GM23338 (cell line): ENCODE data around the gene GLS.

Experiments
- CREB1 ChIP-seq: fragments of 250-450 bp; sonication (Bioruptor Pico); IDR thresholded peaks from 2 replicates; pipeline ENCODE4 v1.5.0; 2020; ENCODE audit warnings: low read depth, mild to moderate bottlenecking, moderate library complexity
- CTCF ChIP-seq, 2 experiments: fragments of 200-600 bp in 1 of 2; sonication (generic) in 1 of 2; conservative IDR thresholded peaks; 2 replicates each; pipeline versions ENCODE4 v1.5.1 to v1.6.1; 2016 to 2017; ENCODE audit warnings: antibody characterized with exemption in 2 of 2, low read depth in 2 of 2, mild to moderate bottlenecking in 2 of 2, moderate library complexity in 1 of 2
- EZH2 ChIP-seq: fragments of 200-600 bp; sonication (generic); IDR thresholded peaks from one replicate; pipeline ENCODE4 v1.8.0; 2017; ENCODE audit warnings: antibody characterized with exemption, mild to moderate bottlenecking, low read depth; ENCODE audit not compliant: unreplicated experiment
- EZH2phosphoT487 ChIP-seq: fragments of 200-600 bp; sonication (generic); IDR thresholded peaks from one replicate; pipeline ENCODE4 v1.8.1; 2018; ENCODE audit warnings: antibody characterized with exemption; ENCODE audit not compliant: unreplicated experiment
- POLR2AphosphoS5 ChIP-seq: IDR thresholded peaks from 2 replicates; pipeline ENCODE4 v1.6.1; 2016; ENCODE audit warnings: antibody characterized with exemption, low read depth
- REST ChIP-seq: IDR thresholded peaks from one replicate; pipeline ENCODE4 v1.6.1; 2018; ENCODE audit warnings: antibody characterized with exemption; ENCODE audit not compliant: unreplicated experiment
- STAT1 ChIP-seq: IDR thresholded peaks from one replicate; pipeline ENCODE4 v1.6.1; 2016; ENCODE audit warnings: antibody characterized with exemption; ENCODE audit not compliant: unreplicated experiment
- ZNF331 ChIP-seq: fragments of 250-450 bp; sonication (Bioruptor Pico); IDR thresholded peaks from 2 replicates; pipeline ENCODE4 v1.5.0; 2020; ENCODE audit warnings: low read depth, mild to moderate bottlenecking, moderate library complexity

- TF ChIP-seq EZH2: no peak
- no peak for TF ChIP-seq CTCF (conservative IDR thresholded peaks at IDR 0.05; ENCODE audit: low read depth in 2 of 2)
- no peak for TF ChIP-seq ZNF331 (CRISPR knock-in tag)
- TF ChIP-seq REST: no peak
- TF ChIP-seq POLR2AphosphoS5: no peak
- TF ChIP-seq EZH2phosphoT487: no peak
- no peak for TF ChIP-seq CREB1 (CRISPR knock-in tag)
- TF ChIP-seq STAT1: no peak
Measured at GRCh38 chr2:190982262-190983034, 101.8 kb downstream of the GLS start.
